ENCODE data around the gene STX2.

GRCh38 chr12:130748786-130749185 is 90.3 kb downstream of the STX2 start:
- TF ChIP-seq EP300 (IDR thresholded peaks at IDR 0.05) (no peak), CTCF (IDR thresholded peaks at IDR 0.05) (no peak), POLR2A (IDR thresholded peaks at IDR 0.05; ENCODE audit: low read depth) (no peak), POLR2AphosphoS5 (IDR thresholded peaks at IDR 0.05) (no peak)

Data from esophagus muscularis mucosa (tissue), 4 donors.